Measurements from ENCODE around the gene ANKRD13C. TPM values are rescaled to one million over a fixed set of nuclear protein-coding genes. Genes with fewer than 3 reads are reported as not detected.

The ANKRD13C gene
- total RNA-seq, 1 experiment from 2014 or later, result 14.4 TPM

GRCh38 chr1:70228670-70229069, 125.9 kb downstream of the ANKRD13C start:
- H3K4me3 Mint-ChIP-seq (ENCODE audit: unreplicated experiment), result no peak overlapping the region
- CTCF ChIA-PET, result no interaction called here
- H3K9me3 ChIP-seq, result no peaks in the 10 kb centered on the region
- POLR2A ChIA-PET, result no interaction called here
- H3K27ac Mint-ChIP-seq (ENCODE audit: unreplicated experiment), result no peak overlapping the region
- H3K9me3 Mint-ChIP-seq (ENCODE audit: unreplicated experiment), result no peaks in the 10 kb centered on the region
- no peaks in the 10 kb centered on the region for H3K4me1 Mint-ChIP-seq (ENCODE audit: low read depth, unreplicated experiment)
- H3K4me3 ChIP-seq (ENCODE audit: low read depth, low read length), result no peak overlapping the region
- H3K27me3 ChIP-seq (replicated peaks; ENCODE audit: control insufficient read depth, insufficient read depth, low read length), result no peaks in the 10 kb centered on the region
- peaks cover 49% of the 10 kb centered on the region for H3K36me3 Mint-ChIP-seq (ENCODE audit: insufficient read depth, unreplicated experiment)
- no peak for TF ChIP-seq CTCF (IDR thresholded peaks at IDR 0.05; ENCODE audit: insufficient read depth in 1 of 2, low read depth in 1 of 2, low read length in 1 of 2, severe bottlenecking in 1 of 2, unreplicated experiment in 1 of 2)
- BruUV-seq (replicated peaks), result no TSS peak
- H3K36me3 ChIP-seq (ENCODE audit: control insufficient read depth, insufficient read depth, low read length), result no peaks in the 10 kb centered on the region
- intact Hi-C loops (cut with micrococcal nuclease; ENCODE audit: unreplicated experiment), result no loop called here
- H3K4me1 ChIP-seq, result no peaks in the 10 kb centered on the region
- no peaks in the 10 kb centered on the region for H3K27me3 Mint-ChIP-seq (ENCODE audit: insufficient read depth, unreplicated experiment)
- no peak for DNase-seq

GRCh38 chr1:70227439-70227838, 127.1 kb downstream of the ANKRD13C start:
- Mint-ChIP-seq H3K4me1 (ENCODE audit: low read depth, unreplicated experiment) (no peaks in the 10 kb centered on the region), H3K27me3 (ENCODE audit: insufficient read depth, unreplicated experiment) (no peaks in the 10 kb centered on the region), H3K27ac (ENCODE audit: unreplicated experiment) (no peak overlapping the region), H3K36me3 (ENCODE audit: insufficient read depth, unreplicated experiment) (peaks cover 45% of the 10 kb centered on the region), H3K9me3 (ENCODE audit: unreplicated experiment) (no peaks in the 10 kb centered on the region), H3K4me3 (ENCODE audit: unreplicated experiment) (no peak overlapping the region)
- Histone ChIP-seq H3K36me3 (ENCODE audit: control insufficient read depth, insufficient read depth, low read length) (no peaks in the 10 kb centered on the region), H3K4me1 (peaks cover 5% of the 10 kb centered on the region; the same call in 1 of the 2 replicates), H3K4me3 (ENCODE audit: low read depth, low read length) (no peak overlapping the region), H3K9me3 (no peaks in the 10 kb centered on the region), H3K27me3 (replicated peaks; ENCODE audit: control insufficient read depth, insufficient read depth, low read length) (no peaks in the 10 kb centered on the region)
- ChIA-PET POLR2A (no interaction called here), CTCF (no interaction called here)
- no peak for DNase-seq
- TF ChIP-seq CTCF (IDR thresholded peaks at IDR 0.05; ENCODE audit: insufficient read depth in 1 of 2, low read depth in 1 of 2, low read length in 1 of 2, severe bottlenecking in 1 of 2, unreplicated experiment in 1 of 2), result no peak
- no TSS peak for BruUV-seq (replicated peaks)
- intact Hi-C loops (cut with micrococcal nuclease; ENCODE audit: unreplicated experiment), result no loop called here

GRCh38 chr1:70224954-70225353, 129.6 kb downstream of the ANKRD13C start:
- CTCF ChIA-PET, result no interaction called here
- TF ChIP-seq CTCF (IDR thresholded peaks at IDR 0.05; ENCODE audit: insufficient read depth in 1 of 2, low read depth in 1 of 2, low read length in 1 of 2, severe bottlenecking in 1 of 2, unreplicated experiment in 1 of 2), result no peak
- Histone ChIP-seq H3K9me3 (no peaks in the 10 kb centered on the region), H3K36me3 (ENCODE audit: control insufficient read depth, insufficient read depth, low read length) (no peaks in the 10 kb centered on the region), H3K27me3 (replicated peaks; ENCODE audit: control insufficient read depth, insufficient read depth, low read length) (no peaks in the 10 kb centered on the region), H3K4me3 (ENCODE audit: low read depth, low read length) (no peak overlapping the region), H3K4me1 (peaks cover 5% of the 10 kb centered on the region; the same call in 1 of the 2 replicates)
- no TSS peak for BruUV-seq (replicated peaks)
- no peaks in the 10 kb centered on the region for H3K9me3 Mint-ChIP-seq (ENCODE audit: unreplicated experiment)
- H3K27me3 Mint-ChIP-seq (ENCODE audit: insufficient read depth, unreplicated experiment), result no peaks in the 10 kb centered on the region
- no peak overlapping the region for H3K27ac Mint-ChIP-seq (ENCODE audit: unreplicated experiment)
- no peak for DNase-seq
- POLR2A ChIA-PET, result no interaction called here
- H3K4me1 Mint-ChIP-seq (ENCODE audit: low read depth, unreplicated experiment), result no peaks in the 10 kb centered on the region
- H3K4me3 Mint-ChIP-seq (ENCODE audit: unreplicated experiment), result no peak overlapping the region
- intact Hi-C loops (cut with micrococcal nuclease; ENCODE audit: unreplicated experiment), result loop anchor here (5.0 kb wide), 1 partner anchor 127 kb away; the partner anchor contains the start of gene ANKRD13C
- peaks cover 42% of the 10 kb centered on the region for H3K36me3 Mint-ChIP-seq (ENCODE audit: insufficient read depth, unreplicated experiment)

Measured in Caco-2 (cell line).